Mucosa of descending colon (tissue), 3 donors: ENCODE measurements around the gene BLOC1S2. TPM values are rescaled to one million over a fixed set of nuclear protein-coding genes. Genes with fewer than 3 reads are reported as not detected.
"Not testable (repeated sequence)": the region's sequence is repeated elsewhere in the genome, so short reads cannot be mapped to it uniquely, and the experiment has no call there.

Source experiments
- ATAC-seq: fragments of 200-7000 bp; cut with Tn5 transposase; one replicate; pipeline ENCODE4 v1.9.1; 2020; ENCODE audit warnings: mild to moderate bottlenecking, moderate library complexity
- DNase-seq, 3 donors: peaks; one replicate each; pipeline ENCODE4 v3.0.0-alpha.2; 2020
- H3K36me3 ChIP-seq: fragments of 200-600 bp; one replicate; pipeline ENCODE4 v1.8.0; 2021; ENCODE audit warnings: low read depth, mild to moderate bottlenecking
- H3K4me1 ChIP-seq: fragments of 200-600 bp; one replicate; pipeline ENCODE4 v1.8.0; 2021; ENCODE audit warnings: low read depth, mild to moderate bottlenecking
- H3K4me3 ChIP-seq: fragments of 200-600 bp; one replicate; pipeline ENCODE4 v1.8.0; 2021; ENCODE audit warnings: mild to moderate bottlenecking
- H3K9me3 ChIP-seq: fragments of 200-600 bp; one replicate; pipeline ENCODE4 v1.8.0; 2021; ENCODE audit warnings: mild to moderate bottlenecking
- CTCF ChIP-seq: fragments of 200-600 bp; IDR thresholded peaks from one replicate; pipeline ENCODE4 v1.8.0; 2022; ENCODE audit warnings: antibody characterized with exemption, mild to moderate bottlenecking
- intact Hi-C, 2 donors: fragments of 100-400 bp; cut with DNase I in 1 of 2; cut with micrococcal nuclease in 1 of 2; formaldehyde crosslinking; loops; one replicate each; pipeline versions ENCODE4 v1.11.0 to v1.11.1; 2022; cut with DNase I, micrococcal nuclease
- total RNA-seq, 3 donors: library from RNA; stranded (reverse); fragmentation: NEBNext Ultra II Directional in 2 of 3; extraction: Animal tissue kit (Norgen Biotek cat#: 25700) in 2 of 3; gene quantifications; one replicate each; pipeline versions ENCODE4 v1.2.1 to v1.2.4, GENCODE V29; 2021 to 2023
- donor health status: DM: no; HTN: no; CAD: no; lungs with moderate emphysema.
- donor health status: DM: no; HTN: no; CAD: no.
- donor health status: DM: no; HTN: yes; CAD: no.

BLOC1S2 gene
- total RNA-seq, 3 donors from 2014 or later: 17.1 to 23.8 (median 18.9) TPM

- Histone ChIP-seq H3K9me3 (no peaks in the 10 kb centered on the region), H3K4me1 (no peaks in the 10 kb centered on the region), H3K36me3 (no peaks in the 10 kb centered on the region), H3K4me3 (no peak overlapping the region)
- TF ChIP-seq CTCF: no peak
- no peak for ATAC-seq
- intact Hi-C loops: no loop called here
- no peak for DNase-seq
These were observed 17.3 kb upstream of the BLOC1S2 start for GRCh38 chr10:100303724-100304319.

GRCh38 chr10:100301123-100301522, 14.6 kb upstream of the BLOC1S2 start:
- H3K4me1 ChIP-seq, H3K9me3 ChIP-seq, H3K4me3 ChIP-seq, DNase-seq, intact Hi-C loops, H3K36me3 ChIP-seq, ATAC-seq: not testable (repeated sequence)

- ATAC-seq (no peak), DNase-seq (no peak)
- Histone ChIP-seq H3K36me3 (no peaks in the 10 kb centered on the region), H3K4me1 (no peaks in the 10 kb centered on the region), H3K9me3 (no peaks in the 10 kb centered on the region), H3K4me3 (no peak overlapping the region)
- intact Hi-C loops: no loop called here
- no peak for TF ChIP-seq CTCF
These were observed 10.8 kb upstream of the BLOC1S2 start for GRCh38 chr10:100297242-100297641.

- DNase-seq: no peak
- Histone ChIP-seq H3K36me3 (no peaks in the 10 kb centered on the region), H3K9me3 (no peaks in the 10 kb centered on the region), H3K4me1 (no peaks in the 10 kb centered on the region), H3K4me3 (no peak overlapping the region)
- no peak for ATAC-seq
- intact Hi-C loops: no loop called here
- no peak for TF ChIP-seq CTCF
These were observed 6.6 kb upstream of the BLOC1S2 start for GRCh38 chr10:100293066-100293465.

- peak in 2 of 3 donors; percentile 23 to 37 for DNase-seq
- not testable (repeated sequence) for ATAC-seq
These were observed 5.8 kb upstream of the BLOC1S2 start for GRCh38 chr10:100292300-100292699.

GRCh38 chr10:100291356-100291755, 4.9 kb upstream of the BLOC1S2 start:
- Histone ChIP-seq H3K4me1 (no peaks in the 10 kb centered on the region), H3K9me3 (no peaks in the 10 kb centered on the region), H3K4me3 (no peak overlapping the region), H3K36me3 (no peaks in the 10 kb centered on the region)
- TF ChIP-seq CTCF: no peak
- no peak for ATAC-seq
- intact Hi-C loops: no loop called here
- DNase-seq: peak in 1 of 3 donors; percentile 13

More at GRCh38 chr10:100292300-100292699, 5.8 kb upstream of the BLOC1S2 start:
- intact Hi-C loops, H3K4me3 ChIP-seq, H3K4me1 ChIP-seq, H3K9me3 ChIP-seq, H3K36me3 ChIP-seq: not testable (repeated sequence)

GRCh38 chr10:100289641-100290040, 3.2 kb upstream of the BLOC1S2 start:
- DNase-seq (no peak), ATAC-seq (no peak)
- no peak overlapping the region for H3K4me3 ChIP-seq
- no peak for TF ChIP-seq CTCF
- peaks cover 8% of the 10 kb centered on the region for H3K4me1 ChIP-seq
- intact Hi-C loops: no loop called here
- H3K36me3 ChIP-seq: no peaks in the 10 kb centered on the region
- no peaks in the 10 kb centered on the region for H3K9me3 ChIP-seq
